Stimulated activated naive CD4-positive, alpha-beta T cell (primary cell): ENCODE measurements around the gene COL27A1.

ENCODE experiments used
- DNase-seq, 6 experiments: peaks; one replicate each; lab custom pipeline; 2025; lab: John Stamatoyannopoulos, UW

Gene COL27A1

GRCh38 chr9:114273461-114273881 is 118.1 kb downstream of the COL27A1 start:
- no peak for DNase-seq

GRCh38 chr9:114274217-114274616 is 118.9 kb downstream of the COL27A1 start:
- DNase-seq, result no peak

GRCh38 chr9:114275246-114276004 is 120.1 kb downstream of the COL27A1 start:
- DNase-seq, result no peak

- no peak for DNase-seq
Observed at GRCh38 chr9:114276908-114277821, 121.8 kb downstream of the COL27A1 start.

- DNase-seq, result no peak
Observed at GRCh38 chr9:114278356-114278755, 123.0 kb downstream of the COL27A1 start.

GRCh38 chr9:114278881-114279570 is 123.7 kb downstream of the COL27A1 start:
- no peak for DNase-seq

- DNase-seq, result no peak
Observed at GRCh38 chr9:114279693-114280092, 124.4 kb downstream of the COL27A1 start.

- DNase-seq, result no peak
Observed at GRCh38 chr9:114280636-114281472, 125.5 kb downstream of the COL27A1 start.

GRCh38 chr9:114281473-114282103 is 126.3 kb downstream of the COL27A1 start:
- DNase-seq, result no peak

- no peak for DNase-seq
Observed at GRCh38 chr9:114282104-114282485, 126.8 kb downstream of the COL27A1 start.

- DNase-seq, result no peak
Observed at GRCh38 chr9:114282507-114282906, 127.2 kb downstream of the COL27A1 start.

- DNase-seq, result no peak
Observed at GRCh38 chr9:114282926-114283325, 127.6 kb downstream of the COL27A1 start.

GRCh38 chr9:114283551-114284111 is 128.3 kb downstream of the COL27A1 start:
- no peak for DNase-seq

- DNase-seq, result no peak
Observed at GRCh38 chr9:114284316-114285060, 129.2 kb downstream of the COL27A1 start.

GRCh38 chr9:114285166-114285867 is 130.0 kb downstream of the COL27A1 start:
- no peak for DNase-seq

GRCh38 chr9:114286146-114286679 is 130.9 kb downstream of the COL27A1 start:
- no peak for DNase-seq

- no peak for DNase-seq
Observed at GRCh38 chr9:114287001-114287762, 131.8 kb downstream of the COL27A1 start.

- DNase-seq, result no peak
Observed at GRCh38 chr9:114287763-114288192, 132.4 kb downstream of the COL27A1 start.
